ENCODE data around the gene NEUROD2.

The NEUROD2 gene

GRCh38 chr17:39603304-39604016, 4.3 kb downstream of the NEUROD2 start:
- DNase-seq (ENCODE audit: low spot score in 2 of 2) (no peak), ATAC-seq (no peak)
- peaks cover 19% of the 10 kb centered on the region for H3K4me1 Mint-ChIP-seq
- no peaks in the 10 kb centered on the region for H3K9me3 Mint-ChIP-seq
- peaks cover 4% of the 10 kb centered on the region for H3K36me3 Mint-ChIP-seq
- H3K27ac Mint-ChIP-seq: no peak overlapping the region
- H3K4me3 Mint-ChIP-seq: no peak overlapping the region

- H3K27ac Mint-ChIP-seq: no peak overlapping the region
- H3K4me3 Mint-ChIP-seq: no peak overlapping the region
- peak in 1 of 2 donors; percentile 49 for DNase-seq (ENCODE audit: low spot score in 2 of 2)
- H3K36me3 Mint-ChIP-seq: peaks cover 4% of the 10 kb centered on the region
- peak; percentile 6 for ATAC-seq
- H3K9me3 Mint-ChIP-seq: no peaks in the 10 kb centered on the region
- peaks cover 19% of the 10 kb centered on the region for H3K4me1 Mint-ChIP-seq
Measured at GRCh38 chr17:39602533-39603303, 5.0 kb downstream of the NEUROD2 start.

GRCh38 chr17:39601758-39602532, 5.8 kb downstream of the NEUROD2 start:
- H3K27ac Mint-ChIP-seq: no peak overlapping the region
- H3K36me3 Mint-ChIP-seq: peaks cover 4% of the 10 kb centered on the region
- DNase-seq (ENCODE audit: low spot score in 2 of 2): no peak
- H3K4me1 Mint-ChIP-seq: peaks cover 27% of the 10 kb centered on the region
- H3K4me3 Mint-ChIP-seq: no peak overlapping the region
- no peaks in the 10 kb centered on the region for H3K9me3 Mint-ChIP-seq
- ATAC-seq: no peak

GRCh38 chr17:39600997-39601597, 6.6 kb downstream of the NEUROD2 start:
- Mint-ChIP-seq H3K9me3 (no peaks in the 10 kb centered on the region), H3K4me3 (no peak overlapping the region), H3K36me3 (peaks cover 4% of the 10 kb centered on the region), H3K27ac (no peak overlapping the region), H3K4me1 (peaks cover 34% of the 10 kb centered on the region)
- ATAC-seq: no peak
- peak in 1 of 2 donors; percentile 48 for DNase-seq (ENCODE audit: low spot score in 2 of 2)

DNA sequence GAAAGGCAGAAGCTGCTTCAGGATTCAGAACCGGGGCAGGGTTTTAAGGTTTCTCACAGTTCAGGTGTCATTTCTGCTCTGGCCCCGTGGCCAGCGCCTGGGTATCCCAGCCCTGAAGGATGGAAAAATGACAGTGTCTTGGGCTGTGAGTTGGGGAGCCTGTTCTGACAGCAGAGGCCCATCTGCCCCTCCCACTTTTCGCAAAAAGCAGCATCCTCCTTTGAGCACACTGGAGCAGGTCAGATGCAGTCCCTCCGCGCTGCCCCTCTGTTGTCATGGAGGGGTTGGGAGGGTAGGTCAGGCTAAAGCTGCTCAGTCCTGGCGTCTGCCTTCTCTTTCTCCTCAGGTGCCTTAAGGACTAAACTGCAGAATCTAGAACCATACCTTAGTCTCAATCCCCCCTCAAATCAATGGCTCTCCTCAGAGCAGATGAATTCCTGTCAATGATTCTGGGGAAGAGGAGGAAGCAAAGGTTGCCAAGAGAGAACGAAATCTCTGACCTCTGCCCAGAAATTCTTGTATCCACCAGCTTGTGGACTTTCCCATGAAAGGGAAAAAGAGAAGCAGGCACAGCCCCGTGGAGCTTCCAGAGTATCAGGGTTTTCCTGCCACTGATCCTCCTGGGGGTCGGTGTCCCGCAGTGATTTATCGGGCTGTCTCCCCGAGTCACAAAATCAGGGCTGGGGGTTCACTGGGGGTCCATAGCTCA, 7.3 kb downstream of the NEUROD2 start:
- Mint-ChIP-seq H3K27ac (no peak overlapping the region), H3K4me3 (no peak overlapping the region)

DNA sequence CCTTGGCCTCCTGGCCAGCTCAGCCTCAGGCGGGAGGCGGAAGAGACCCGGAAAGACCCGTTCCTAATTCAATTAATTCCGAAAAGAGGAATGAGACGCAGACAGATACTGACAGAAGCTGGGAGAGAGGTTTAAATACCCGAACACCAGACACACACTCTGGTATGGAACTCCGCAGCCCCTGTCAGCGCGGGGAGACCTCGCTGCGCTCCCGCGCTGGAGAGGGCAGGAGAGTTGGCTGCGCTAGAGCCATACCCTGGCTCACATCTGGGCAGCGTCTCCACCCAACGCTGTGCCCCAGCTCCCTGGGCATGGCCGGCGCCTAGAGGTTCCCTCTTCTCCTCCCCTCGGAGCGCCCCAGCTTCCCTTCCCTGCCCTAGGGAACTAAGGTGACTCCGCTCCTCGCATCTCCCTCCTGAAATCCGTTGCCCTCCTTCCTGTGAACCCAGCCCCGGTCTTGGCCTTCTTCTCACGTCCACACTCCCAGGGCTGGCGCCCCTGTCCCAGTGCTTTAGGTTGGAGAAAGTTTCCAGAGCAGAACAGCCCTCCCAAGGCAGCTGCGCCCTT, 8.0 kb downstream of the NEUROD2 start:
- H3K4me1 Mint-ChIP-seq: peaks cover 38% of the 10 kb centered on the region
- DNase-seq (ENCODE audit: low spot score in 2 of 2) (no peak), ATAC-seq (no peak)
- H3K4me3 Mint-ChIP-seq: no peak overlapping the region
- peaks cover 4% of the 10 kb centered on the region for H3K36me3 Mint-ChIP-seq
- H3K27ac Mint-ChIP-seq: no peak overlapping the region
- no peaks in the 10 kb centered on the region for H3K9me3 Mint-ChIP-seq

More for the DNA sequence above, 7.3 kb downstream of the NEUROD2 start:
- peaks cover 4% of the 10 kb centered on the region for H3K36me3 Mint-ChIP-seq
- ATAC-seq (no peak), DNase-seq (ENCODE audit: low spot score in 2 of 2) (no peak)
- peaks cover 38% of the 10 kb centered on the region for H3K4me1 Mint-ChIP-seq
- H3K9me3 Mint-ChIP-seq: no peaks in the 10 kb centered on the region

DNA sequence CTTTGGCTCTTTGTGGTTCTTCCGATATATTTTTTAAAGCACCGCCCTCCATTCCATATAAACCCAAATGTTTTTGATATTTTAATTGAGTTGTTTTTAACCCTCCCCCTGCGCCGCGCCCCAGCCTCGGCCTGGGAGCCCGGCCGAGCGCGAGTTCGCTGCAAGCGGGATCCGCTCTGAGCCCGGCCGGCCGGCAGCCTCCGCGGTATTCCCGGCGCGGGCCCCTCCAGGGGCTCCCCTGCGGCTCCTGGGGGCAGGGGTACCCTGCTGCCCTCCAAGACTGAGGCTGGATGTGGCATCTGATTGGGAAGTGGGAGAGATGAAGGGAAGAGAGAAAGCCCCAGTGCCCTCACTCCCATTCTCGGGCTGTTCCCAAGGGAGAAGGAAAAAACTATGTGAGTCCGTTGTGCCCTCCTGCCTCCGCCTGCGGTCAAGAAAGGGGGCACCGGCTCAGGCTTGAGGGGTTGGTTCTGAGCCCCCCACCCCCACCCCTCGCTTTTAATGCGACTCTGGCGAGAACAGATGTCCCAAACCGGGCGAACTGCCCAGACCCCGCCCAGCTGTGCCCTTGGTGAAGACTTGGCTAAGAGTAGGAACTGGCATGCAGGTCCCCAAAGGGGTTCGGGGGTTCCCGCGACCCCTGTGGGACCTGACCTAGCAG, 8.6 kb downstream of the NEUROD2 start:
- no peaks in the 10 kb centered on the region for H3K9me3 Mint-ChIP-seq
- peaks cover 4% of the 10 kb centered on the region for H3K36me3 Mint-ChIP-seq
- peaks cover 38% of the 10 kb centered on the region for H3K4me1 Mint-ChIP-seq
- peak overlapping the region; percentile 10 for H3K4me3 Mint-ChIP-seq
- no peak overlapping the region for H3K27ac Mint-ChIP-seq
- ATAC-seq (no peak), DNase-seq (ENCODE audit: low spot score in 2 of 2) (no peak)

DNA sequence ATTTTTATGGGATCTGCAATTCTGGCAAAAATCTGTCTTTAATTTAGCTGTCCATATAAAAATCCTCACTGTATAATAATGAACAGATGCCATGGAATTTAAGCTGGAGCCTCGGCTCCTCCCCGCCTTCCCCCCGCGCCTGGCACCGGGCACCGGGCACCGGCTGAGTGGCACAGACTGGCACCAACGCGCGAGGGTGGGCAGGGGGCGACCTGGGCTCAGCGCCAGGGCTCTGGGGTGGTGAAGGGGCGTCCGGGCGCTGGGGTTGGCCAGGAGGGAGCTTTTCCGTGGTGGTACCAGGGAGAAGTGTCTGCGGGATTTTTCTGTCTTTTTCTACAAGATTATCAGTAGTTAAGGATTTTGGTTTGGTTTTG, 9.1 kb downstream of the NEUROD2 start:
- ATAC-seq (no peak), DNase-seq (ENCODE audit: low spot score in 2 of 2) (no peak)
- peaks cover 35% of the 10 kb centered on the region for H3K4me1 Mint-ChIP-seq
- peak overlapping the region; percentile 10 for H3K4me3 Mint-ChIP-seq
- no peaks in the 10 kb centered on the region for H3K9me3 Mint-ChIP-seq
- H3K27ac Mint-ChIP-seq: no peak overlapping the region
- H3K36me3 Mint-ChIP-seq: peaks cover 4% of the 10 kb centered on the region

DNA sequence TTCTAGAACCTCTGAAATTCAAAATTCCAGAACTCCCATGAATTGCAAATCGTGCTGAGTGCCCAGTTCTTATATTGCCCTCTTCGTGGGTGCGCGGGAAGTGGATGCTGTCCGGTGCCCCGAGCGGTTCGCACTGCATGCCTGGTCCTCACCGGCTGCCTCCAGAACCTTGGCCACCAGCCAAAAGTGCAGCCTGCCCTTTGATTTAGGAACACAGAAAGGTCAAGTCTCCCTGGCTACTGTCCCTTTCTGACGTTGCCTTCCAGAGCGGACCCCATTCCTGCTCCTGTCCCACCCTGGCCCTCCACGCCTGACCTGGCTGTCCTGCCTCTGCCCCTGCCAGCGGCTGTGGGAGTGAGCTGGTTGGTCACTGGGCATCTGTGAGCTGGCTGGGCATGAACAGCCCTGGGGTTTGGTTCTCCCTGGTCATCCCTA, 9.7 kb downstream of the NEUROD2 start:
- ATAC-seq (no peak), DNase-seq (ENCODE audit: low spot score in 2 of 2) (peak in 1 of 2 donors; percentile 51)
- Mint-ChIP-seq H3K4me3 (peak overlapping the region; percentile 10), H3K36me3 (peaks cover 4% of the 10 kb centered on the region), H3K27ac (no peak overlapping the region), H3K9me3 (no peaks in the 10 kb centered on the region), H3K4me1 (peaks cover 30% of the 10 kb centered on the region)

DNA sequence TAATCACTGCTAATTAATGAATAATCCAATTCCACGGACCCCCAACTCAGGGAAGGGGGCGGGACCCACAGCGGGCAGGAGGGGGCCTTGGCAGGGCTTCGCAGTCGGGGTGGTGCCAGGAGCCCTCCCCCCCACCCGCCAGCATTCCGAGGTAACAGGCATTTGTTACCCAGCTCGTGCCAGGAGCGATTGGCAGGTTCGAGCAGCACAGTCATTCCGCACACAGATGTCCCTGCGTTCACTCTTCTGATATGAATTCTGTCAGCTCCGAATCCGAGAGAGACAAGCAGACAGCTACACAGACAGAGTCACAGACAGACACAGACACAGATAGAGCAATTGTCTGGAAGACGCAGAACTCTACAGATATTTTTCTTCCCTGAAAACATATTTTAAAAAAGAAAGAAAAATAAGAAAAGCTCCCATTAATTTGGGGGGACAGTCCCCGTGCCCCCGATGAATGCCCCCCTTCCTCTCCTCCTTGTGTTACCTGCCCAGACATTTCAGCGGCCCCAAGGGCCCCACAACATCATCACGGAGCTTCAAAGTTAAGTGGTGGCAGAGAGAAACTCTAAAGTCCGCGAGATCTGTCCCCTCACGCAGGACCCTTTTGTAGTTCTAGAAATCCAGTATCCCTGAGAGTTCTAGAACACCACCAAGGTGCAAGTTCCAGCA, 10.2 kb downstream of the NEUROD2 start:
- H3K27ac Mint-ChIP-seq: no peak overlapping the region
- DNase-seq (ENCODE audit: low spot score in 2 of 2): no peak
- peaks cover 29% of the 10 kb centered on the region for H3K4me1 Mint-ChIP-seq
- H3K9me3 Mint-ChIP-seq: no peaks in the 10 kb centered on the region
- H3K36me3 Mint-ChIP-seq: peaks cover 4% of the 10 kb centered on the region
- peak; percentile 53 for ATAC-seq
- no peak overlapping the region for H3K4me3 Mint-ChIP-seq

GRCh38 chr17:39596543-39597267, 11.0 kb downstream of the NEUROD2 start:
- Mint-ChIP-seq H3K4me3 (no peak overlapping the region), H3K9me3 (no peaks in the 10 kb centered on the region), H3K36me3 (peaks cover 4% of the 10 kb centered on the region), H3K4me1 (peaks cover 29% of the 10 kb centered on the region), H3K27ac (no peak overlapping the region)
- ATAC-seq (no peak), DNase-seq (ENCODE audit: low spot score in 2 of 2) (no peak)

DNA sequence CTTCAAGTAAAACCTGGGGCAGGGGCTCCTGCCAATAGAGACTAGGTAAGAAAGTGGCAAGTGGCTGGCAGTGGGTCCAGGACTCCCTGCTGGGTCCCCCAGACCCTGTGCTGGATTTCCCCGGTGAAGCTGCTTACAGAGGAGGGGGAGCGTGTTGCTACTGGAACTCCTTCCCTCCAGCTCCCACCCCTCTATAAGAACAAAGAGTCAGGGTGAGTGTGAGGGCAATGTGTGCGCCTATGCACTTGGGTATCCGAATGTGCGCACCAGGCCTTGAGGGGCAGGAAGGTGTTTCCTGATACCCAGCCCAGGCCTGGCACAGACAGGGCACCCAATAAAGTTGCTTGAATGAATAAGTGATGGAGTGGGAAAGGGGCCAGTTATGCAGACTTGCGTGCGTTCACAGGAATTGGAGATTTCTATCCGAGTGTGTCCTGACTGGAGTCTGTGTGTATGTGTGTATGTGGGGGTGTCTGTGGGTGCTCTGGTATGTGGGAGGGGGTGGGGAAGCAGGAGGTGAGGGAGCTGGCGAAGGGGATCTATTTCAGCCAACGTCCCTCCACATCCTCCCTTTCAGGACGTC, 11.7 kb downstream of the NEUROD2 start:
- H3K4me3 Mint-ChIP-seq: no peak overlapping the region
- H3K27ac Mint-ChIP-seq: no peak overlapping the region
- peaks cover 29% of the 10 kb centered on the region for H3K4me1 Mint-ChIP-seq
- ATAC-seq (no peak), DNase-seq (ENCODE audit: low spot score in 2 of 2) (peak in 1 of 2 donors; percentile 46)
- H3K36me3 Mint-ChIP-seq: peaks cover 4% of the 10 kb centered on the region
- no peaks in the 10 kb centered on the region for H3K9me3 Mint-ChIP-seq

DNA sequence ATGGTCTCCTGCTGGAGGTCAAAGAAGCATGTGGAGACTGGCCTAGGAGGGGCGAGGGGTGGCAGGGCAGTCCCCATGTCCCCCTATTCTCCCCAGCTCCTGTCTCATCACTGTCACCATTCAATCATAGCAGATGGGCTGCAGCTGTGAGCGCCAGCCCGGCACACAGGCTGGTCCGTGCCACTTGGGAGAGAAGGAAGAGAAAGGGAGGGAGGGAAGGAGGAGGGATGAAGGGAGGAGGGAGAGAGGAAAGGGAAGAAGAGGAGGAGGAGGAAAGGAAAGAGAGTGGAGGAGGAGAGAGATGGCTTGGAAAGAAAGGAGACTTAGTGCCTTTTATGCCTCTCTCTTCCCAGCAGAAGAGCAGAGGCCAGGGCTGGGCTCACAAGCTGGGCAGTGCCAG, 12.4 kb downstream of the NEUROD2 start:
- Mint-ChIP-seq H3K4me1 (peaks cover 29% of the 10 kb centered on the region), H3K36me3 (peaks cover 4% of the 10 kb centered on the region), H3K4me3 (no peak overlapping the region), H3K27ac (no peak overlapping the region), H3K9me3 (no peaks in the 10 kb centered on the region)
- no peak for DNase-seq (ENCODE audit: low spot score in 2 of 2)
- no peak for ATAC-seq

Data from stimulated activated effector memory CD8-positive, alpha-beta T cell treated with anti-CD3 and anti-CD28 coated beads, Interleukin-12 subunit alpha, Interleukin-12 subunit beta, amount 100 ng/mL, for 72 hours (primary cell).